Neural cell (in vitro differentiated cells): ENCODE data around the gene KLK10.

Experiments
- EZH2 ChIP-seq: fragments of 200-600, 300-800 bp; shearing (Covaris generic), sonication (generic); IDR thresholded peaks from 2 replicates; pipeline ENCODE4 v1.6.1; 2014; ENCODE audit warnings: antibody characterized with exemption, low read length, borderline replicate concordance, mild to moderate bottlenecking; ENCODE audit not compliant: insufficient read depth, poor library complexity, severe bottlenecking
- POLR2AphosphoS5 ChIP-seq: IDR thresholded peaks from 2 replicates; pipeline ENCODE4 v1.6.1; 2012
- TAF1 ChIP-seq: IDR thresholded peaks from 2 replicates; pipeline ENCODE4 v1.6.1; 2012; ENCODE audit warnings: low read depth
- TF ChIP-seq, protein P1 (sequence below): IDR thresholded peaks from 2 replicates; pipeline ENCODE4 v1.6.1; 2012; ENCODE audit warnings: borderline replicate concordance

DNA sequence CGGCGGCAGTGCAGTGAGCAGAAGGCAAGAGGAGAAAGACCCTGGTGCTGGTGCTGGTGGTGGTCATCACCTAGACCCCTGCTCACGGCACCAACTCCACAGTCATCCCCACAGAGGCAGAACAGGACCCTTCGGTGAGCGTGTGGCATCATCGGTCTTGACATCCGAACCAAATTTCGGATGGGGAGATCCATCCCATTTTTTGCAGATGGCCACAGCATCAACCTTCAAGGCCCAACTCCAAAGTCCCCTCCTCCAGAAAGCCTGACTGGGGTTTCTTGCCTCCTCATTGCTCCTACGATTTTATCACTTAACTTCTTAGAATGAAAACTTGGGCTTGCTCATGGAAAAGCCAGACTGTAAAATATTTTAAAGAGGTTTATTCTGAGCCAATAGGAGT is 24.0 kb upstream of the KLK10 start:
- TF ChIP-seq TAF1: no peak
- TF ChIP-seq, protein P1, sequence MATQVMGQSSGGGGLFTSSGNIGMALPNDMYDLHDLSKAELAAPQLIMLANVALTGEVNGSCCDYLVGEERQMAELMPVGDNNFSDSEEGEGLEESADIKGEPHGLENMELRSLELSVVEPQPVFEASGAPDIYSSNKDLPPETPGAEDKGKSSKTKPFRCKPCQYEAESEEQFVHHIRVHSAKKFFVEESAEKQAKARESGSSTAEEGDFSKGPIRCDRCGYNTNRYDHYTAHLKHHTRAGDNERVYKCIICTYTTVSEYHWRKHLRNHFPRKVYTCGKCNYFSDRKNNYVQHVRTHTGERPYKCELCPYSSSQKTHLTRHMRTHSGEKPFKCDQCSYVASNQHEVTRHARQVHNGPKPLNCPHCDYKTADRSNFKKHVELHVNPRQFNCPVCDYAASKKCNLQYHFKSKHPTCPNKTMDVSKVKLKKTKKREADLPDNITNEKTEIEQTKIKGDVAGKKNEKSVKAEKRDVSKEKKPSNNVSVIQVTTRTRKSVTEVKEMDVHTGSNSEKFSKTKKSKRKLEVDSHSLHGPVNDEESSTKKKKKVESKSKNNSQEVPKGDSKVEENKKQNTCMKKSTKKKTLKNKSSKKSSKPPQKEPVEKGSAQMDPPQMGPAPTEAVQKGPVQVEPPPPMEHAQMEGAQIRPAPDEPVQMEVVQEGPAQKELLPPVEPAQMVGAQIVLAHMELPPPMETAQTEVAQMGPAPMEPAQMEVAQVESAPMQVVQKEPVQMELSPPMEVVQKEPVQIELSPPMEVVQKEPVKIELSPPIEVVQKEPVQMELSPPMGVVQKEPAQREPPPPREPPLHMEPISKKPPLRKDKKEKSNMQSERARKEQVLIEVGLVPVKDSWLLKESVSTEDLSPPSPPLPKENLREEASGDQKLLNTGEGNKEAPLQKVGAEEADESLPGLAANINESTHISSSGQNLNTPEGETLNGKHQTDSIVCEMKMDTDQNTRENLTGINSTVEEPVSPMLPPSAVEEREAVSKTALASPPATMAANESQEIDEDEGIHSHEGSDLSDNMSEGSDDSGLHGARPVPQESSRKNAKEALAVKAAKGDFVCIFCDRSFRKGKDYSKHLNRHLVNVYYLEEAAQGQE: no peak
- no peak for TF ChIP-seq POLR2AphosphoS5
- TF ChIP-seq EZH2: no peak
